HCT116 (cell line): ENCODE measurements around the gene MRAP2. TPM values are rescaled to one million over a fixed set of nuclear protein-coding genes. Genes with fewer than 3 reads are reported as not detected.

Experiments
- ATAC-seq: fragments of 200-7000 bp; cut with Tn5 transposase; 2 replicates; pipeline ENCODE4 v1.9.1; 2020; ENCODE audit warnings: mild to moderate bottlenecking, moderate library complexity
- BruUV-seq: library from RNA; stranded (reverse); fragments of 400-500 nt; replicated peaks from 2 replicates; lab custom pipeline; 2021; lab: Mats Ljungman, UMichigan
- CTCF ChIA-PET: fragments of 300-600 bp; sonication (Branson Sonifier 250); formaldehyde crosslinking; loops from one replicate; lab custom pipeline; 2021; ENCODE audit warnings: antibody characterized with exemption; lab: Charles Lee
- POLR2A ChIA-PET: fragments of 300-600, 350-600 bp; sonication (Branson Sonifier 250); formaldehyde crosslinking; loops from one replicate; lab custom pipeline; 2021; ENCODE audit warnings: antibody characterized with exemption; lab: Charles Lee
- RAD21 ChIA-PET, 2 experiments: fragments of 300-600 bp; sonication (Branson Sonifier 250); formaldehyde crosslinking; loops; one replicate each; lab custom pipeline; 2023; ENCODE audit warnings: low total read pairs in 2 of 2; ENCODE audit not compliant: uncharacterized antibody in 2 of 2, unreplicated experiment in 2 of 2, low non-redundant PET in 1 of 2; lab: Charles Lee
- DNase-seq: peaks from one replicate; pipeline ENCODE4 v3.0.0-alpha.2; 2010; ENCODE audit warnings: low read depth, low spot score
- H2AFZ ChIP-seq: fragments of 200-600 bp; shearing (Covaris generic), sonication (generic); 2 replicates; pipeline ENCODE4 v1.6.1; 2017; ENCODE audit warnings: low read depth, mixed run types, mixed read lengths, antibody characterized with exemption, low read length; ENCODE audit not compliant: poor library complexity, severe bottlenecking
- H3K27ac ChIP-seq: 2 replicates; pipeline ENCODE4 v1.5.1; 2012; ENCODE audit warnings: low read depth, low read length
- H3K27me3 ChIP-seq: fragments of 200-600 bp; sonication (generic); 2 replicates; pipeline ENCODE4 v1.6.1; 2016; ENCODE audit warnings: mixed run types, low read length, mixed read lengths; ENCODE audit not compliant: insufficient read depth
- H3K36me3 ChIP-seq, 2 experiments: fragments of 200-500 bp in 1 of 2; fragments of 200-600 bp in 1 of 2; sonication (Bioruptor generic) in 1 of 2; sonication (generic) in 1 of 2; 2 replicates each; pipeline versions ENCODE4 v1.5.1 to v1.6.1; 2014 to 2016; ENCODE audit warnings: low read length in 2 of 2, inconsistent platforms in 1 of 2, mixed read lengths in 1 of 2, mixed run types in 1 of 2; ENCODE audit not compliant: insufficient read depth in 2 of 2, control insufficient read depth in 1 of 2
- H3K4me1 ChIP-seq, 2 experiments: fragments of 200-600 bp in 1 of 2; sonication (generic) in 1 of 2; 2 replicates each; pipeline versions ENCODE4 v1.5.1 to v1.6.1; 2012 to 2017; ENCODE audit warnings: low read length in 2 of 2, inconsistent platforms in 1 of 2, mild to moderate bottlenecking in 1 of 2, mixed read lengths in 1 of 2, mixed run types in 1 of 2, moderate library complexity in 1 of 2; ENCODE audit not compliant: insufficient read depth in 2 of 2, control insufficient read depth in 1 of 2
- H3K4me2 ChIP-seq: fragments of 200-600 bp; sonication (generic); 2 replicates; pipeline ENCODE4 v1.6.1; 2017; ENCODE audit warnings: mixed run types, low read length, mixed read lengths
- H3K4me3 ChIP-seq, 2 experiments: fragments of 200-600 bp in 1 of 2; sonication (generic) in 1 of 2; replicated peaks in 1 of 2; 2 replicates each; pipeline ENCODE4 v1.5.1; 2011 to 2016; ENCODE audit warnings: low read length in 2 of 2, control low read depth in 1 of 2, low read depth in 1 of 2, mild to moderate bottlenecking in 1 of 2, mixed read lengths in 1 of 2, mixed run types in 1 of 2
- H3K79me2 ChIP-seq: fragments of 200-600 bp; sonication (generic); 2 replicates; pipeline ENCODE4 v1.6.1; 2017; ENCODE audit warnings: mild to moderate bottlenecking, mixed run types, low read length, moderate library complexity, mixed read lengths; ENCODE audit not compliant: insufficient read depth
- H3K9ac ChIP-seq: fragments of 200-600 bp; sonication (generic); 2 replicates; pipeline ENCODE4 v1.6.1; 2016; ENCODE audit warnings: low read length, mixed read lengths
- H3K9me2 ChIP-seq: fragments of 200-600 bp; sonication (generic), shearing (Covaris generic); 2 replicates; pipeline ENCODE4 v1.6.1; 2017; ENCODE audit warnings: mixed run types, mild to moderate bottlenecking, moderate library complexity; ENCODE audit not compliant: insufficient read depth
- H3K9me3 ChIP-seq, 2 experiments: fragments of 200-500 bp in 1 of 2; fragments of 200-600 bp in 1 of 2; sonication (Bioruptor generic) in 1 of 2; sonication (generic) in 1 of 2; 2 replicates each; pipeline ENCODE4 v1.6.1; 2014 to 2017; ENCODE audit warnings: low read length in 2 of 2, mixed read lengths in 2 of 2, inconsistent platforms in 1 of 2, low read depth in 1 of 2, mild to moderate bottlenecking in 1 of 2, mixed run types in 1 of 2, moderate library complexity in 1 of 2; ENCODE audit not compliant: control insufficient read depth in 1 of 2, insufficient read depth in 1 of 2
- H4K20me1 ChIP-seq: fragments of 200-600 bp; sonication (generic), shearing (Covaris generic); 2 replicates; pipeline ENCODE4 v1.6.1; 2017; ENCODE audit warnings: mixed run types, mild to moderate bottlenecking, moderate library complexity; ENCODE audit not compliant: insufficient read depth
- CBX3 ChIP-seq: IDR thresholded peaks from 2 replicates; pipeline ENCODE4 v1.6.1; 2012; ENCODE audit warnings: low read depth
- CEBPB ChIP-seq: IDR thresholded peaks from 2 replicates; pipeline ENCODE4 v1.6.1; 2012; ENCODE audit warnings: low read depth
- ELF1 ChIP-seq: IDR thresholded peaks from 2 replicates; pipeline ENCODE4 v1.6.1; 2012; ENCODE audit warnings: low read depth, borderline replicate concordance
- EZH2 ChIP-seq: fragments of 200-600 bp; sonication (generic); IDR thresholded peaks from 2 replicates; pipeline ENCODE4 v1.6.1; 2017; ENCODE audit warnings: antibody characterized with exemption, mixed run types
- EZH2phosphoT487 ChIP-seq: fragments of 200-600 bp; IDR thresholded peaks from 2 replicates; pipeline ENCODE4 v1.6.1; 2018; ENCODE audit warnings: antibody characterized with exemption, borderline replicate concordance
- FOSL1 ChIP-seq: IDR thresholded peaks from 2 replicates; pipeline ENCODE4 v1.6.1; 2012; ENCODE audit warnings: low read depth
- JUND ChIP-seq: IDR thresholded peaks from 2 replicates; pipeline ENCODE4 v1.6.1; 2012
- POLR2A ChIP-seq: IDR thresholded peaks from 2 replicates; pipeline ENCODE4 v1.7.0; 2011; ENCODE audit warnings: borderline replicate concordance; ENCODE audit not compliant: insufficient read depth, insufficient read length; ENCODE audit errors: extremely low read depth
- POLR2AphosphoS5 ChIP-seq: IDR thresholded peaks from 2 replicates; pipeline ENCODE4 v1.6.1; 2011; ENCODE audit warnings: mild to moderate bottlenecking, low read depth, low read length, moderate library complexity
- RAD21 ChIP-seq: IDR thresholded peaks from 2 replicates; pipeline ENCODE4 v1.6.1; 2012; ENCODE audit warnings: low read depth, mild to moderate bottlenecking
- TCF7L2 ChIP-seq: IDR thresholded peaks from 2 replicates; pipeline ENCODE4 v1.7.0; 2011; ENCODE audit warnings: borderline replicate concordance, inconsistent platforms; ENCODE audit not compliant: insufficient read depth, insufficient read length; ENCODE audit errors: extremely low read depth
- YY1 ChIP-seq: IDR thresholded peaks from 2 replicates; pipeline ENCODE4 v1.6.1; 2011; ENCODE audit warnings: low read length, low read depth, moderate library complexity, mild to moderate bottlenecking; ENCODE audit not compliant: insufficient replicate concordance; ENCODE audit errors: extremely low read depth
- ZNF274 ChIP-seq: fragments of 200-500 bp; sonication (Bioruptor generic); IDR thresholded peaks from 2 replicates; pipeline ENCODE4 v1.6.1; 2014; ENCODE audit warnings: mild to moderate bottlenecking, low read depth, low read length, inconsistent platforms
- intact Hi-C: fragments of 100-400 bp; cut with micrococcal nuclease; formaldehyde crosslinking; loops from 2 replicates; pipeline ENCODE4 v1.10.0; 2022
- total RNA-seq: library from RNA; stranded (reverse); gene quantifications from one replicate; pipeline ENCODE4 v1.2.1, GENCODE V29; 2021; ENCODE audit not compliant: unreplicated experiment
- TF ChIP-seq, protein P1 (sequence below): IDR thresholded peaks from 2 replicates; pipeline ENCODE4 v1.6.1; 2011; ENCODE audit warnings: mild to moderate bottlenecking, low read length, moderate library complexity; ENCODE audit not compliant: insufficient replicate concordance; ENCODE audit errors: extremely low read depth
- TF ChIP-seq, protein P2 (sequence below): IDR thresholded peaks from 2 replicates; pipeline ENCODE4 v1.6.1; 2012

The MRAP2 gene
- total RNA-seq, 1 experiment from 2014 or later, result 1.4 TPM

DNA sequence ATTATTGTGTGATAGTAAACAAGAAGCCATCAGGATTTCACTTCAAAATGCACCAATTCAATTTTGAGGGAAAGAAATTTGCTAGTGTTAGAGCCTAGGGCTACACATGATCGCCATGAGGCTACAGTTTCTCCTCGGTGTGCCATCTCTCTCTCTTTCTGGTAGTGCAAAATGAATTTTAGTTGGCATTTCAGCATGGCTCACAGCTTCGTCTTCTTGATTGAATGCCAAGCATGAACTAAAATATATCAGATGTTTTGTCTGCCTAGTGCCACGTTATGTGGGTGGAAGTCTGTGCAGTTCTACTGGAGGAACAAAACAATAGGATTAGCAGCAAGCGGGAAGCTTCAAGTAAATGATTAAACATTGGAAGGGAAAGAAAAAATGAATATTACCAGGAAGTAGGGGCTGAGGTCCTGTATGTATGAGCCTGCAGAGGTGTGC is 6.8 kb upstream of the MRAP2 start:
- no TSS peak for BruUV-seq
- ChIA-PET RAD21 (no interaction called here), CTCF (no interaction called here), POLR2A (no interaction called here)
- H3K27ac ChIP-seq, result no peak overlapping the region
- DNase-seq (no peak), ATAC-seq (no peak)
- no peaks in the 10 kb centered on the region for H3K27me3 ChIP-seq
- no peaks in the 10 kb centered on the region for H3K9me2 ChIP-seq
- intact Hi-C loops, result no loop called here
- no peaks in the 10 kb centered on the region for H3K79me2 ChIP-seq
- no peaks in the 10 kb centered on the region for H3K9me3 ChIP-seq
- no peak overlapping the region for H2AFZ ChIP-seq
- no peak overlapping the region for H3K9ac ChIP-seq
- TF ChIP-seq POLR2A (no peak), POLR2AphosphoS5 (no peak), TCF7L2 (no peak), EZH2phosphoT487 (no peak), CBX3 (no peak), JUND (no peak), ZNF274 (no peak), ELF1 (no peak), CEBPB (no peak), RAD21 (no peak), YY1 (no peak), FOSL1 (no peak), EZH2 (no peak)
- TF ChIP-seq, protein P1, sequence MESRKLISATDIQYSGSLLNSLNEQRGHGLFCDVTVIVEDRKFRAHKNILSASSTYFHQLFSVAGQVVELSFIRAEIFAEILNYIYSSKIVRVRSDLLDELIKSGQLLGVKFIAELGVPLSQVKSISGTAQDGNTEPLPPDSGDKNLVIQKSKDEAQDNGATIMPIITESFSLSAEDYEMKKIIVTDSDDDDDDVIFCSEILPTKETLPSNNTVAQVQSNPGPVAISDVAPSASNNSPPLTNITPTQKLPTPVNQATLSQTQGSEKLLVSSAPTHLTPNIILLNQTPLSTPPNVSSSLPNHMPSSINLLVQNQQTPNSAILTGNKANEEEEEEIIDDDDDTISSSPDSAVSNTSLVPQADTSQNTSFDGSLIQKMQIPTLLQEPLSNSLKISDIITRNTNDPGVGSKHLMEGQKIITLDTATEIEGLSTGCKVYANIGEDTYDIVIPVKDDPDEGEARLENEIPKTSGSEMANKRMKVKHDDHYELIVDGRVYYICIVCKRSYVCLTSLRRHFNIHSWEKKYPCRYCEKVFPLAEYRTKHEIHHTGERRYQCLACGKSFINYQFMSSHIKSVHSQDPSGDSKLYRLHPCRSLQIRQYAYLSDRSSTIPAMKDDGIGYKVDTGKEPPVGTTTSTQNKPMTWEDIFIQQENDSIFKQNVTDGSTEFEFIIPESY, result no peak
- TF ChIP-seq, protein P2, sequence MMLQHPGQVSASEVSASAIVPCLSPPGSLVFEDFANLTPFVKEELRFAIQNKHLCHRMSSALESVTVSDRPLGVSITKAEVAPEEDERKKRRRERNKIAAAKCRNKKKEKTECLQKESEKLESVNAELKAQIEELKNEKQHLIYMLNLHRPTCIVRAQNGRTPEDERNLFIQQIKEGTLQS, result no peak
- no peaks in the 10 kb centered on the region for H3K36me3 ChIP-seq
- no peaks in the 10 kb centered on the region for H4K20me1 ChIP-seq
- H3K4me1 ChIP-seq, result 0 out of 4 replicates have a peak, but pooled peaks cover 0 to 3% of the 10 kb centered on the region in 2 experiments
- H3K4me2 ChIP-seq, result no peak overlapping the region
- no peak overlapping the region for H3K4me3 ChIP-seq
